ENCODE measurements around the gene C9orf40.

The C9orf40 gene, protein sequence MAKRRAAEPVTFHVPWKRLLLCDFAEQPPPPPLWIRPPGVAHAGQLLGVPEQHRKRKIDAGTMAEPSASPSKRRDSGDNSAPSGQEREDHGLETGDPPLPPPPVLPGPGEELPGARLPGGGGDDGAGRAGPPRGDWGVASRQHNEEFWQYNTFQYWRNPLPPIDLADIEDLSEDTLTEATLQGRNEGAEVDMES

GRCh38 chr9:74952201-74953151 lies at the start of gene C9orf40:
C9orf40 (minus strand) TSS chr9:74952912; CDS start chr9:74952611, 301 bp downstream.
- DNase-seq: peak; percentile 93

DNA sequence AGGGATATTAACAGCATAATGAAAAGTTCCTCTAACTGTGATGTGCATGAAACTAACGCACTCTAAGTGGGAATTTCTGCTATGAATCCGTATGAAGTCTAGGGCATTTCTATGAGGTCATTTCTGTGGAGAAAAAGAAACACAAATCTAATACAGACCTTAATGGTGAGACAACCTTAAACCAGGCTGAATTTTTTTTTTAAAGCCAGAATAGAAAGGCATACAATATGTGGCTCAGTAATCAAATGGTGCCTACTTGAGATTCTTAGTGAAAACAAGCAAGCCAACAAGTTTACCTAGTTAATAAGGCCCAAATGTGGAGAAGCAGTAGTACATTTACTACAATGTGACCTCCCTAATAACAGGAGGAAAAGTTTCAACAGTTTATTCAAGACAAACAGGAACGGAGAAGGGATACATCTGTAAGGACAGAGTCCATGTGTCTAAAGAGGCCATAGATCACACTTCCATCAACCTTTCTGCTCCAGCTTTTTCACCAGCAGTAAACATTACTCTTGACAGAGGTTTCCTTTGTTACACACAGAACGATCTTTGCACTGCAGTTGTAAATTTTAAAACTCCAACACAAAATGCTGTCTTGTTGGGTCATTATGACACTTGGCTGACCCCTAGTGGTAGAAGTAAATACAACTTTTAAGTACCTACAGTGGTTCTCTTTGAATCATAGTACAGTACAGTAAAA lies 49.2 kb upstream of the C9orf40 start:
- DNase-seq: no peak

DNA sequence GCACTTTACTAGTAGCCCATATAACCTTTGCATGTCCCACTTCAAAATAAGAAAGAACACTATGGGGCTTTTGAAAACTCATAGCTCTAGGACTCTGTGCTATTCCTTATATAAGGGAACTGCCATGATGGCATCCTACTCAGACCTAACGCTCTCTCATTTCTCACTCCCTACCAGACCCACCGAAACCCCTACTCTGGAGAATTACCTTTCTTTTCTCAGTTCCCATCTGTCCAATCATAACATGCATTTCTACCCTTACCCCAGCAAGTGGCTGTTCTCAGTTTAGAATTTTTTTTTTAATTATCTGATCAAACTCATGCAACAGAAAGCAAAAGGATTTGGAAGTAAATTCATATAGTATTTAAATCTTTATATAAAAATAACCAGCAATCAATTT lies 48.1 kb upstream of the C9orf40 start:
- no peak for DNase-seq

DNA sequence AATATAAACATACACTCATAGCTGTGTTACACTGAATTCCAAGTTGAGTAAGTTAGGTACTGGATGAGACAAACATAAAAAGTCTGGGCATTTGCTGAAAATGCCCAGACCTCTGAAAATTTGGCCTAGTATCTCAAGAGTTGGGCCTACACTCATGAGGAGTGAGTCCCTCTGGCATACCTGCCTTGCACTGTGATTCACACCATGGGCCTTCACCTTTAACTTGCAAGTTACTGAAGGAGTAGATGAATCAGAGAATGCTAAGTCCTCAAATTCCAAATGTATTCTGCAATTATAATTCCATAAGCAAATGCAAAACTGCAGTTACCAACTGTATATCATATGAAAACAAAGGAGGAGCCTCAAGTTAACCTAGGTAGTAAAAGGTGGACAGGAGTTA lies 32.3 kb upstream of the C9orf40 start:
- DNase-seq: no peak

GRCh38 chr9:74983709-74984108 lies 31.0 kb upstream of the C9orf40 start:
- no peak for DNase-seq

DNA sequence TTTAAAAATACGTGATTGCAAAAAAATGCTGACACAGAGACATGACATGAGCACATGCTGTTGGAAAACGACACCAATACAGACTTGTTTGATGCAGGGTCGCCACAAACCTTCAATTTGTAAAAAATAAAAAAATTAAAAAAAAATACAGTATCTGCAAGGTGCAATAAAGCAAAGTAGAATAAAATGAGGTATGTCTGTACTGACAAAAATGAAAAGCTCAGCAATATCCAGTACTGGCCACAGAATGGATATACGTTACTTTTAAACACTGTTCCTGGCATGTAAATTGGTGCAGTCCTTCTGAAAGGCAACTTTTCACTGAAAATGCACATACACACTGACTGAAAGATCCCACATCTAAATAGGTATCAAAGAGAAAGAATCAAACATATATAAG lies 27.1 kb upstream of the C9orf40 start:
- DNase-seq: no peak

- DNase-seq: no peak
Measured at GRCh38 chr9:74977287-74977686, 24.6 kb upstream of the C9orf40 start.

GRCh38 chr9:74975538-74975937 lies 22.8 kb upstream of the C9orf40 start:
- no peak for DNase-seq

GRCh38 chr9:74974558-74974957 lies 21.8 kb upstream of the C9orf40 start:
- DNase-seq: no peak

DNA sequence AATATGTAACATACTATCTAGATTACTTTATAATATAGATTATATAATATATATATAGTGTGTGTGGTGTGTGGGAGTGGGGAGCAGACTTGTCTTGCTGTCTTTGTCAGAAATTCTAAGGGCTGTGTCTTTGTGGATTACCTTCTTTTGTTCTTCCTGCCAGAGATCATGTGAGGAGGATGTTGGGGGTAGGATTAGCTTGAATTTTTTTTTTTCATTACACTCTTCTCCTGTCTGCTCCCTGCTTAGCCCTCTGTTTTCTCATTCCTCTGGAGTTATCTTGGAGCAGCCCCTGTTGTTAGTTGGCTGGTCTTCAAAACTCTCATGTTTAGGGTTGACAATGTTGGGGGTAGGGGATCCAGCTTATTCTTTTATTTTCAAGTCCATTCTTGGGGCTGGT lies 21.0 kb upstream of the C9orf40 start:
- no peak for DNase-seq

DNA sequence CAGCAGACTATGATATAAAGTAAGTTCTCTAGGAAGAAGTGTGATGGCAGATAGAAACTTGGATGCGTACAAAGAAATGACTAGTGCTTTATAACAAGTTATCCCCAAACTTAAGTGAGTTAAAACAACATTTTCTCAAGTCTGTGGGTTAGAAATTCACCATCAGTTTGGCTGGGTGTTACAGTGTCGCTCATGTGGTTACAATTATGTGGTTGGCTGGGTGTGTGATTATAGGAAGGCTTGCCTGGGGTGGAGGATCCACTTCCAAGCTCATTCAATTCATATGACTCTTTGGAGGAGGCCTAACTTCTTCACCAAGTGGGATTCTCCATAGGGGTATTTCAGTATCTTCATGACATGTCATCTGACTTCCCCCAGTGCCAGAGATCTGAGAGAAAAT lies 10.3 kb upstream of the C9orf40 start:
- no peak for DNase-seq

DNA sequence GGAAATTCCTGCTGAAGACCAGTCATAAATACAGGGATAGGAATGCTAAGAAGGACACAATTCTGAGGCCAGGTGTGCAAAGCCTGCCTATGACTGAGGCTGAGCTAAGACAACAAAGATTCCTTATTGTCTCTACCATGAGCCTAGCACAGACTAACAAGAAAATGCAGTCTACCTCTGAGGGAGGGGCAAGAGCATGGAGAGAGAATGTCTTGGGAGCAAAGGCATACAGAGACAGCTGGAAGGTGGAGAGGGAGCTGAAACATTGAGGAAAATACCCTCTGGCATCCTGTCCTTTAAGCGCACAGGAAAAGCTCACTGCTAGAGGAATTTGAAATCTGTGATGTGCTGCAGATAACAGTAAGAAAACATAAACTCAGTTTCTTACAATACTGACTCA lies 8.8 kb upstream of the C9orf40 start:
- DNase-seq: no peak

GRCh38 chr9:74960561-74960960 lies 7.8 kb upstream of the C9orf40 start:
- DNase-seq: no peak

DNA sequence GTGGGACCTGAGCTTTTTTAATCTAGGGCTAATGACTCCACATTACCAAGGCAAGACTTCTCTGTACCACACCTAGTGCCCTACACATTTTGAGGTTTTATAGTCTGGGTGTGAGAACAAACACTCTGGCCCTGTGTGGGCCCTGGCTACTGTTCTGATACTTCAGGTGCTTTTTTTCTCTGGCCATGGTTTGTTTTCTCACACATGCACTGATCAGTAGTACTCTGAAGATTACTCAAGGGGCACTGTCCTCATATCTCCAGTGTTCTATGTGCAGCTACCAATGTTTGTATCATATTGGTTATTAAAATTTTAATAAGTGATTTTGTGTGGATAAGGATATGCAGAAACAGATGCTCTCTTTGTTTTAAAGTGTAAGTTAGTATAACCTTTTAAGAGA lies 5.9 kb upstream of the C9orf40 start:
- no peak for DNase-seq

GRCh38 chr9:74953235-74953751 lies 581 bp upstream of the C9orf40 start:
- no peak for DNase-seq

GRCh38 chr9:74951725-74952151 lies 974 bp downstream of the C9orf40 start:
- peak; percentile 65 for DNase-seq

GRCh38 chr9:74951107-74951720 lies 1.5 kb downstream of the C9orf40 start:
- DNase-seq: no peak

GRCh38 chr9:74949859-74950855 lies 2.6 kb downstream of the C9orf40 start:
- DNase-seq: no peak

DNA sequence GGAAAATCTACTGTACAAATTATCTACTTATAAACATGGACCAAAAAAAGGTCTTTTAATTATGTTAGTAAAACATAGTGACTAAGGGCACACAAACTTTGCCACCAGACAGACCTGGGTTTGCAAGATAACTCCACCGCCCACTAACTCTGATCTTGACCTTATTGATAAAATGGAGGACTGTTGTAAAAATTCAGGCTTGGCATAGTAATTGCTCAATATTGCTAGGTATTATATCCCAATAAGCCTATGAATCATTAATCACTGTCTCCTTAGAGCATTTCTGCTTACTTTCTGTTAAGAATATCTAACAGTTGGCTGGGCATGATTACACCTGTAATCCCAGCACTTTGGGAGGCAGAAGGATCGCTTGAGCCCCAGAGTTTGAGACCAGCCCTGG lies 3.8 kb downstream of the C9orf40 start:
- DNase-seq: no peak

DNA sequence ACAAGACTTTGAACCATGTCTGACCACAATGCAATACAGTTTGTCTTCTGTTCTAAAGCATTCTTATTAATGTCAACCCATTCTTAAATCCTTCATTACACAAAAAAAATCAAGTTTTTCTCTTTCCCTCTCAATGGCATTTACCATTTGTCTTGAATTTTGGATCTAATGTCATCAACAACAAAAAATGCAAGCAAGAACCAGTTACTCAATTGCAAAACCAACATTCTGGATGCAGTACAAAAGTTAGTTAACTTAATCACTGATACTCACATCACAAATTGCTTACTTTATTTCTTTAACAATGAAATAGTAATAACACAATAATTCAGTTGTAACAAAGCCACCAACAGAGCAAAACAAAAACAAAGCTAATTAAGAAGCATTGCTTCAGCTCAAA lies 6.0 kb downstream of the C9orf40 start:
- no peak for DNase-seq

DNA sequence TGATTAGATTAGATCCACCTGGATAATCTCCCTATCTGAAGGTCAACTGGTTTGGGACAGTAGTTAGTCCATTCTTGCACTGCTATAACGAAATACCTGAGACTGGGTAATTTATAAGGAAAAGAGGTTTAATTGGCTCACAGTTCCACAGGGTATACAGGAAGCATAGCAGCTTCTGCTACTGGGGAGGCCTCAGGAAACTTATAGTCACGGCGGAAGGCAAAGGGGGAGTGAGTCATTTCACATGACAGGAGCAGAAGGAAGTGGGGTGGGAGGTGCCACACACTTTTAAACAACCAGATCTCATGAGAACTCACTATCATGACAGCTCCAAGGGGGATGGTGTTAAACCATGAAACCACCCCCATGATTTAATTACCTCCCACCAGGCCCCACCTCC lies 9.9 kb downstream of the C9orf40 start:
- peak; percentile 43 for DNase-seq

DNA sequence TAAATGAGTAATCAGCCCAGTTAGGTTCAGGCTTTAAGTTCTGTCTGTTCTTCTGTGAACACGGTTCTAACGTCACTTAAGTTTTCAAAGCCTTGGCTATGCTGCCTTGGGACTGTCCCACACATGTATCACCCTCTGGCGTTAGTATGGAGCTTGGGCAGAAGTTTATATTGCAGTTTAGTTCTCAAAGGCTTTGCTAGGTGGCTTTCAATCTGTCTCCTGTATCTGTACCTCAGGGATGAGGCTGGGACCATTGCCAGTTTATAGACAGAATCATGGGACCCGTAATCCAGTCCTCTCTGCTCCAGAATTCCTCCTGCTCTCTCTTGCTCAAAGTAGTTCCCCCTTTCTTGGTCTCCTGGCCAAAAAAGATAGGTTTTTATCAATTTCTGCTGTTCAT lies 12.1 kb downstream of the C9orf40 start:
- no peak for DNase-seq
